Natural killer cell (primary cell): ENCODE measurements around the gene SKA3. TPM values are rescaled to one million over a fixed set of nuclear protein-coding genes. Genes with fewer than 3 reads are reported as not detected.
"Not testable (repeated sequence)": the region's sequence is repeated elsewhere in the genome, so short reads cannot be mapped to it uniquely, and the experiment has no call there.

Experiments used
- ATAC-seq, 3 donors: fragments of 150-1000 bp in 2 of 3; fragments of 200-7000 bp in 1 of 3; cut with Tn5 transposase; 1 replicate in 1 of 3; 2 replicates in 2 of 3; pipeline ENCODE4 v1.10.0; 2021; ENCODE audit warnings: mild to moderate bottlenecking in 2 of 3, moderate library complexity in 2 of 3
- DNase-seq, 2 donors: peaks; one replicate each; pipeline versions ENCODE4 v3.0.0 to v3.0.0-alpha.2; 2013 to 2021; ENCODE audit warnings: mixed read lengths in 1 of 2
- H3K27ac ChIP-seq: one replicate; pipeline ENCODE4 v1.5.1; 2013; ENCODE audit warnings: mild to moderate bottlenecking, low read length
- H3K27me3 ChIP-seq: one replicate; pipeline ENCODE4 v1.6.1; 2013; ENCODE audit warnings: low read length; ENCODE audit not compliant: control insufficient read depth, insufficient read depth
- H3K36me3 ChIP-seq: one replicate; pipeline ENCODE4 v1.6.1; 2013; ENCODE audit warnings: low read length; ENCODE audit not compliant: control insufficient read depth, insufficient read depth
- H3K4me1 ChIP-seq: one replicate; pipeline ENCODE4 v1.6.1; 2013; ENCODE audit warnings: low read length; ENCODE audit not compliant: control insufficient read depth, insufficient read depth
- H3K4me3 ChIP-seq: one replicate; pipeline ENCODE4 v1.5.1; 2013; ENCODE audit warnings: low read length
- H3K9me3 ChIP-seq: one replicate; pipeline ENCODE4 v1.6.1; 2013; ENCODE audit warnings: low read length; ENCODE audit not compliant: control insufficient read depth, insufficient read depth
- H3K27ac Mint-ChIP-seq, 2 donors: one replicate each; pipeline ENCODE4 v1.8.0; 2022; ENCODE audit warnings: mild to moderate bottlenecking in 2 of 2, mixed read lengths in 2 of 2, moderate library complexity in 1 of 2
- H3K27me3 Mint-ChIP-seq, 2 donors: one replicate each; pipeline ENCODE4 v1.8.0; 2022; ENCODE audit warnings: low read depth in 2 of 2, mixed read lengths in 2 of 2
- H3K36me3 Mint-ChIP-seq: one replicate; pipeline ENCODE4 v1.8.0; 2022; ENCODE audit warnings: mixed read lengths
- H3K4me1 Mint-ChIP-seq, 2 donors: one replicate each; pipeline ENCODE4 v1.8.0; 2022; ENCODE audit warnings: mixed read lengths in 2 of 2
- H3K4me3 Mint-ChIP-seq: one replicate; pipeline ENCODE4 v1.8.0; 2022; ENCODE audit warnings: mild to moderate bottlenecking, moderate library complexity, mixed read lengths
- H3K9me3 Mint-ChIP-seq, 2 donors: one replicate each; pipeline ENCODE4 v1.8.0; 2022; ENCODE audit warnings: mixed read lengths in 2 of 2
- WGBS: methylation state at CpG from one replicate; pipeline ENCODE4 v1.1.7; 2013; ENCODE audit warnings: missing lambda C conversion rate; ENCODE audit not compliant: insufficient coverage; 5-methylcytosine and 5-hydroxymethylcytosine counted together
- intact Hi-C: fragments of 100-400 bp; cut with micrococcal nuclease; formaldehyde crosslinking; loops from one replicate; pipeline ENCODE4 v1.14.2; 2022
- total RNA-seq, 4 donors: library from RNA; stranded (reverse); fragments of 120-200 nt in 1 of 4; gene quantifications; one replicate each; pipeline versions ENCODE4 v1.2.3 to v1.2.4, GENCODE V29; 2013 to 2022
- TF ChIP-seq, protein P1 (sequence below): fragments of 200-600 bp; IDR thresholded peaks from one replicate; pipeline ENCODE4 v1.8.0; 2022; ENCODE audit warnings: antibody characterized with exemption

Gene SKA3
- total RNA-seq, result 1 to 10 TPM; 1.3 to 3.2 (median 1.4) TPM
- 4.4 TPM for total RNA-seq (2013)

DNA sequence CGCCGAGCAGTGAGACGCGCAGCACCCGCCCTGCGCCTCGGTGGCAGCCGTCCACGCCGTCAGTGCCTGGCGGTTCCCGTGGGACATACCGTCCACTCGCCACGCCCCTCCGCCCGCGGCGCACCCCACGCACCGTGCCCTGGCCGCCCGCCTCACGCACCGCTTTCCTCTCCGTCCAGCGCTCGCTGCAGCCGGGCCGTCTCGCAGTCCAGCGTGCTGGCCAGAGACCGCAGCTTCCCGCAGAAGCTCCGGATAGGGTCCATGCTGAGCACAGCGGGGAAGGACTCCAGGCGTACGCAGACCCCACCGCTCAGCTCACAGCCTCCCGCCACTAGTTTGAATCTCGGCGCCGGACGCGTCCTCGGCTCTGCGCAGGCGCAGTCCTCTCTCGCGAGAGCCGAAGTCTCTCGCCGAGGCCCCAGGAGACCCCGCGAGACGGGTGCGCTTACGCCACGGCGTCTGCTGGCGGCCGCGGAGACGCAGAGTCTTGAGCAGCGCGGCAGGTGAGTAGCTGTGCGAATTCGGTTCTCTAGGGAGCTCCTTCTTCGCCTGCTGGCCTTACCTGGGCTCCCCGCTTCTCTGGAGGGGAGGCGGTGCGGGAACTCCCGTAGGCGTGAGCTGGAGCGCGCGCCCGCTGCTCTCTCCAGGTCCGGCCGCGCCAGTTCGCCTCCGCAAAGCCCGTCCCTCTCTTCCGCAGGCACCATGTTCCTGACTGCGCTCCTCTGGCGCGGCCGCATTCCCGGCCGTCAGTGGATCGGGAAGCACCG, at the start of gene SKA3, which contains the start of gene MRPL57:
TSS of gene SKA3 (minus strand) at position 338 of the 767 bp plus-strand sequence. CDS start at position 263, 75 bp downstream.
TSS of gene MRPL57 (plus strand) at position 444 of the 767 bp plus-strand sequence. CDS start at position 703, 259 bp downstream.
- H3K27ac ChIP-seq, result peak within 1 kb of the TSS; percentile 94
- peak within 1 kb of the TSS; percentile 98 for H3K4me3 ChIP-seq
- Mint-ChIP-seq H3K9me3 (no peaks in the 10 kb centered on the region), H3K4me1 (peaks cover 18 to 20% of the 10 kb centered on the region in 2 donors), H3K36me3 (no peaks in the 10 kb centered on the region), H3K4me3 (peak within 1 kb of the TSS; percentile 99), H3K27me3 (no peaks in the 10 kb centered on the region), H3K27ac (peak within 1 kb of the TSS; percentile 91 to 94)
- H3K4me1 ChIP-seq, result peaks cover 10% of the 10 kb centered on the region
- no peaks in the 10 kb centered on the region for H3K27me3 ChIP-seq
- H3K36me3 ChIP-seq, result no peaks in the 10 kb centered on the region
- ATAC-seq, result peak; percentile 95 to 97 (median 95)
- TF ChIP-seq, protein P1, sequence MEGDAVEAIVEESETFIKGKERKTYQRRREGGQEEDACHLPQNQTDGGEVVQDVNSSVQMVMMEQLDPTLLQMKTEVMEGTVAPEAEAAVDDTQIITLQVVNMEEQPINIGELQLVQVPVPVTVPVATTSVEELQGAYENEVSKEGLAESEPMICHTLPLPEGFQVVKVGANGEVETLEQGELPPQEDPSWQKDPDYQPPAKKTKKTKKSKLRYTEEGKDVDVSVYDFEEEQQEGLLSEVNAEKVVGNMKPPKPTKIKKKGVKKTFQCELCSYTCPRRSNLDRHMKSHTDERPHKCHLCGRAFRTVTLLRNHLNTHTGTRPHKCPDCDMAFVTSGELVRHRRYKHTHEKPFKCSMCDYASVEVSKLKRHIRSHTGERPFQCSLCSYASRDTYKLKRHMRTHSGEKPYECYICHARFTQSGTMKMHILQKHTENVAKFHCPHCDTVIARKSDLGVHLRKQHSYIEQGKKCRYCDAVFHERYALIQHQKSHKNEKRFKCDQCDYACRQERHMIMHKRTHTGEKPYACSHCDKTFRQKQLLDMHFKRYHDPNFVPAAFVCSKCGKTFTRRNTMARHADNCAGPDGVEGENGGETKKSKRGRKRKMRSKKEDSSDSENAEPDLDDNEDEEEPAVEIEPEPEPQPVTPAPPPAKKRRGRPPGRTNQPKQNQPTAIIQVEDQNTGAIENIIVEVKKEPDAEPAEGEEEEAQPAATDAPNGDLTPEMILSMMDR, result no peak
- under 1% methylated on average over 93 of the region's 93 CpGs for WGBS
- no peaks in the 10 kb centered on the region for H3K9me3 ChIP-seq
- peak; percentile 93 to 98 for DNase-seq
- intact Hi-C loops, result no loop called here

DNA sequence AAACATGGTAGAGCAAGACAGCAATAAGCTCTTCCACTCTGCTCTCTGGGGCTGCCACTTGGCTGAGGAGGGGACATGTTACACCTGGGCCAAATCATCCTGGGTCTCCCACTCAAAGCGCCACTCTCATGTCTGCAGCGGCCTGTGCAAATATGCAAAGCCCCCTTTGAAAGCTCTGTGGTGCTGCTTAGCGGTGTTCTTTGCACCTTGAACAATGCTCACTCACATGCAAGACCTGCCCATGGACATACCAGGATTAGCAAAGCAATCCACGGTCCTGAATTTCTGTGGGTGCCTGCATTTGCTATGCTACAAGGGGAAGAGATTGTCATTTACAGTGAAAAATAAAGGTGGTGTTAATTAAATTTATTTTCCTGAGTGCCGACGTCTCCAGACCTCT, 48.7 kb upstream of the SKA3 start:
- no peak for DNase-seq
- Mint-ChIP-seq H3K4me1 (no peaks in the 10 kb centered on the region), H3K27ac (no peak overlapping the region), H3K27me3 (peaks cover 42 to 55% of the 10 kb centered on the region in 2 donors), H3K4me3 (no peak overlapping the region), H3K9me3 (peaks cover 2 to 7% of the 10 kb centered on the region in 2 donors), H3K36me3 (peaks cover 11% of the 10 kb centered on the region)
- Histone ChIP-seq H3K4me1 (peaks cover under 1% of the 10 kb centered on the region), H3K27me3 (peaks cover 3% of the 10 kb centered on the region), H3K9me3 (no peaks in the 10 kb centered on the region), H3K36me3 (no peaks in the 10 kb centered on the region), H3K27ac (no peak overlapping the region), H3K4me3 (no peak overlapping the region)
- 93% methylated on average over 5 of the region's 6 CpGs for WGBS
- intact Hi-C loops, result no loop called here
- TF ChIP-seq, protein P1, result no peak
- ATAC-seq, result no peak

DNA sequence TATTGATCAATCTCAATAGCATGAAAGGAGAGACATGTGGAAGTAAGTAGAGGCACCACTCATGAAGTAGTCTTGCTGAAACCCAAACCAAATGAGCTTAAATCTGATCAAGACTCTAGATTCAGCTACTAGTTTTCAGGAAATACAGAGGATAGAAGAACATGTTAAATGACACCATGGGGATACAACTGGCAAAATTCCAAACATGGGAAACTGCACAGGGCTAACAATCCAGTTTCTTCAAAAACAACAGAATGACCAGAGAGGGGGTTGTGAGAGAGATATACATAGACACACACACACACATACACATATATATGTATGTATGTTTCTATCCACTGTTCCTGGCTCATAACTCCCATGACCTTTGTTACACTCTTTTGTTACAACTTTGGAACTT, 44.9 kb upstream of the SKA3 start:
- H3K27ac ChIP-seq, result no peak overlapping the region
- peaks cover 2 to 7% of the 10 kb centered on the region in 2 donors for H3K9me3 Mint-ChIP-seq
- peaks cover 11% of the 10 kb centered on the region for H3K36me3 Mint-ChIP-seq
- TF ChIP-seq, protein P1, result no peak
- H3K27me3 ChIP-seq, result peaks cover 5% of the 10 kb centered on the region
- no peak overlapping the region for H3K27ac Mint-ChIP-seq
- DNase-seq, result no peak
- H3K36me3 ChIP-seq, result no peaks in the 10 kb centered on the region
- no peak overlapping the region for H3K4me3 ChIP-seq
- peaks cover 18 to 19% of the 10 kb centered on the region in 2 donors for H3K4me1 Mint-ChIP-seq
- peaks cover 36 to 60% of the 10 kb centered on the region in 2 donors for H3K27me3 Mint-ChIP-seq
- no peak for ATAC-seq
- H3K4me1 ChIP-seq, result peaks cover 12% of the 10 kb centered on the region
- H3K9me3 ChIP-seq, result no peaks in the 10 kb centered on the region
- intact Hi-C loops, result no loop called here
- no peak overlapping the region for H3K4me3 Mint-ChIP-seq

DNA sequence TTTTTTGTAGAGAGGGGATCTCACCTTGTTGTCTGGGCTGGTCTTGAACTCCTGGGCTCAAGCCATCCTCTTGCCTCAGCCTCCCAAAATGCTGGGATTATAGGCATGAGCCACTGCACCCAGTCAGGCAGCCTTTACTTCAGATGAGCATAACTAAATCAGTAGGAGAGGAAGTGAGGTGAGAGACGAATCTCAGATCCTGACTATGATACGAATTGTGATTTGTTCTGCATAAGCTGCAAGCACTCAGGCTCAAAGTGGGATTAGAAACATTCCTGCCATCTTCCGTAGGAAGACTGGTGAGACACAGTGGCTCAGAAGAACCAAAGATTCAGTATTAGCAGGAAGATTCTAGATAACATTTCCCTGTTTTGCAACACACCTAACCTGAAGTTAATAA, 43.4 kb upstream of the SKA3 start:
- H3K9me3 Mint-ChIP-seq, result not testable (repeated sequence)

More for the DNA sequence above, 43.4 kb upstream of the SKA3 start:
- H3K4me1 ChIP-seq, result peaks cover 12% of the 10 kb centered on the region
- H3K9me3 ChIP-seq, H3K27me3 ChIP-seq, H3K4me3 ChIP-seq, ATAC-seq, DNase-seq, H3K36me3 ChIP-seq, H3K27ac ChIP-seq, intact Hi-C loops: not testable (repeated sequence)
- H3K36me3 Mint-ChIP-seq, result peaks cover 11% of the 10 kb centered on the region
- 47% methylated on average over 3 of the region's 3 CpGs for WGBS
- H3K4me3 Mint-ChIP-seq, result peak overlapping the region; percentile 85
- peaks cover 37 to 60% of the 10 kb centered on the region in 2 donors for H3K27me3 Mint-ChIP-seq
- peaks cover 18 to 19% of the 10 kb centered on the region in 2 donors for H3K4me1 Mint-ChIP-seq
- H3K27ac Mint-ChIP-seq, result peak overlapping the region in 1 of 2 donors; percentile 19
